Astrocyte of the spinal cord (primary cell): ENCODE data around the gene MDFI.

ENCODE experiments used
- DNase-seq: peaks from one replicate; pipeline ENCODE4 v3.0.0; 2011; ENCODE audit warnings: low read depth, low spot score
- H3K4me3 ChIP-seq: 2 replicates; pipeline ENCODE4 v1.5.1; 2011; ENCODE audit warnings: low read depth, mild to moderate bottlenecking, low read length, moderate library complexity
- in situ Hi-C: cut with HindIII; loops from 2 replicates; pipeline ENCODE4 v1.10.0; 2017; ENCODE audit warnings: low sequenced_read_pairs
- TF ChIP-seq, protein P1 (sequence below): IDR thresholded peaks from 2 replicates; pipeline ENCODE4 v1.5.1; 2012; ENCODE audit warnings: low read depth, mild to moderate bottlenecking, low read length, inconsistent platforms

Gene MDFI

DNA sequence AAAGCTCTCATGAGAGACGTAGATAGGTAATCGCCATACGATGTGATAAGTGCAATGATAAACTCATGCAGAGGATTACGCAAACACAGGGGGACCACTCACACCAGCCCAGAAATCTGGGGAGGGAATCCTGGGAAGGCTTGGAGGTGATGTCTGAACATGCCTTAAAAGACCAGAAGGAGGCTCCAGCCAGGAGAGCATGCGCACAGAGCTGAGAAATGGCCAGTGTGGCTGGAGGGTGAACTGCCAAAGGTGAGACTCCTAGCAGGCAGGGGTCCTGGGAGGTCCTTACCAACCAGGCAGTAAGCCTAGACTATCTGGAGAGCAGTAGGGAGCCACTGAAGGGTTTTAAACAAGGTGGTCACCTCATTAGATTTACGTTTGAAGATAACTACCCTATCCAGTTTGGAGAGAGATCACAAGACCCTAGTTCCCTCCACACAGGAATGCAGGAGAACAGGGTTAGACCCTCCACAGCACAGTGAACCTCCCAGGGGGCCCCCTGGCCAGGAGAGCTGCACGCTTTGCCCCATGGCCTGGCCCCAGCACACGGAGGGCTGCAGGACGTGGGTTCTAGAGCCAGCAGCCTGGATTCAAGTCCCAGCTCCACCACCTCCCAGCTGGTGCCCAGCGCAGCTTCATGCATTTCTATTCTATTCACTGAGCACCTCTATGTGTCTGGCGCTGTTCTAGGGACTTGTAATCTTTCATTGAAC lies 13.1 kb downstream of the MDFI start:
- DNase-seq = no peak
- in situ Hi-C loops = no loop called here
- no peak overlapping the region for H3K4me3 ChIP-seq
- TF ChIP-seq, protein P1, sequence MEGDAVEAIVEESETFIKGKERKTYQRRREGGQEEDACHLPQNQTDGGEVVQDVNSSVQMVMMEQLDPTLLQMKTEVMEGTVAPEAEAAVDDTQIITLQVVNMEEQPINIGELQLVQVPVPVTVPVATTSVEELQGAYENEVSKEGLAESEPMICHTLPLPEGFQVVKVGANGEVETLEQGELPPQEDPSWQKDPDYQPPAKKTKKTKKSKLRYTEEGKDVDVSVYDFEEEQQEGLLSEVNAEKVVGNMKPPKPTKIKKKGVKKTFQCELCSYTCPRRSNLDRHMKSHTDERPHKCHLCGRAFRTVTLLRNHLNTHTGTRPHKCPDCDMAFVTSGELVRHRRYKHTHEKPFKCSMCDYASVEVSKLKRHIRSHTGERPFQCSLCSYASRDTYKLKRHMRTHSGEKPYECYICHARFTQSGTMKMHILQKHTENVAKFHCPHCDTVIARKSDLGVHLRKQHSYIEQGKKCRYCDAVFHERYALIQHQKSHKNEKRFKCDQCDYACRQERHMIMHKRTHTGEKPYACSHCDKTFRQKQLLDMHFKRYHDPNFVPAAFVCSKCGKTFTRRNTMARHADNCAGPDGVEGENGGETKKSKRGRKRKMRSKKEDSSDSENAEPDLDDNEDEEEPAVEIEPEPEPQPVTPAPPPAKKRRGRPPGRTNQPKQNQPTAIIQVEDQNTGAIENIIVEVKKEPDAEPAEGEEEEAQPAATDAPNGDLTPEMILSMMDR = no peak

DNA sequence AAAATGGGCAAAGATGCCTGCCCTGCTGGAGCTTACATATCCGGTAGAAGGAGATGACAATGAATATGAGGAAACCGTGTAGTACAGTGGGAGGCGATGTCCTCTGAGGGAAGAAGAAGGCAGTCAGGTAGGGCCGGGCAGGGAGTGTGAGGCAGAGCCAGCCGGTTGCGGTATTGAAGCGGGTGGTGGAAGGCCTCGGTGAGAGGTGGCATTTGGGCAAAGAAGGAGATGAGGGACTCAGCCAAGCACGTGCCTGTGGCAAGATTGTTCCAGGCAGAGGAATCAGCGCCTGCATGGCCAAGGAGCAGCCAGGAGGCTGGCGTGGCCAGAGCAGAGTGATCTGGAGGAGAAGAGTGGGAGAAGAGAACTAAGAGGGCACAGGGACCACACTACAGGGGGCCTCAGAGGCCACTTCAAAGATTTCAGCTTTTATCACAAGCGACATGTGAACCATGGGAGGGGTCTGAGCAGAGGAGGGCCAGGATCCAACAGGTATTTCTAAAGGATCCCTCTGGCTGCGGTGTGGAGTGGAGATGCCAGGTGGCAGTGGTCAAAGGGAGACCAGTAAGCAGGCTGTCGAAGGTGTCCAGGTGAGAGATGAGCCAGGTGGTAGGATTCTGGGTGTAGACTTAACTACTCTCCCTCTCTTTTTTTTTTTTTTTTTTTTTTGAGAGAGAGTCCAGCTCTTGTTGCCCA lies 13.8 kb downstream of the MDFI start:
- TF ChIP-seq, protein P1 = no peak
- DNase-seq = no peak
- in situ Hi-C loops = no loop called here
- H3K4me3 ChIP-seq = no peak overlapping the region

DNA sequence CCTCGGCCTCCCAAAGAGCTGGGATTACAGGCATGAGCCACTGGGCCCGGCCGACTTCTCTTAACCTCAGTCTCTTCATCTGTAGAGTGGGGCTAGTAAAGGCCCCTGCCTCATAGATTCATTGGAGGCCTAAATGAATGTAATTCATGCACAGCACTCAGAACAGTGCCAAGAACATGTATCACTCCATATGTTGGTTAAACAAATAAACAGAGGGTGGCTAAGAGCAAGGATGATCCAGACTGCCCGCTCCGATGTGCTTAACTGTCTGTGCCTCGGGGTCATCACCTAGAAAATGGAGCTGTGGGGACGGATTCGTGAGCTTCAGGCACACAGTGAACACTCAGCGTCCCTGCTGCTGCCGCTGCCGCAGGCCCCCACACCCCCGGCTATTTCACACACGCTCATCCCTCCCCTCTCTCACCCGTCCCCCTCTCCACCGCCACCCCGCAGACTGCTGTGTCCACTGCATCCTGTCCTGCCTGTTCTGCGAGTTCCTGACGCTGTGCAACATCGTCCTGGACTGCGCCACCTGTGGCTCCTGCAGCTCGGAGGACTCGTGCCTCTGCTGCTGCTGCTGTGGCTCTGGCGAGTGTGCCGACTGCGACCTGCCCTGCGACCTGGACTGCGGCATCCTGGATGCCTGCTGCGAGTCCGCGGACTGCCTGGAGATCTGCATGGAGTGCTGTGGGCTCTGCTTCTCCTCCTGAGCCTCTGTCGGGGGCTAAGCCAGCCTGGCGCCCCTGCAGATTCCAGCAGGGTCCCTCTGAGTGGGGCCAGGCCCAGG lies 14.8 kb downstream of the MDFI start:
- DNase-seq = peak; percentile 32
- in situ Hi-C loops = no loop called here
- no peak overlapping the region for H3K4me3 ChIP-seq
- TF ChIP-seq, protein P1 = no peak

DNA sequence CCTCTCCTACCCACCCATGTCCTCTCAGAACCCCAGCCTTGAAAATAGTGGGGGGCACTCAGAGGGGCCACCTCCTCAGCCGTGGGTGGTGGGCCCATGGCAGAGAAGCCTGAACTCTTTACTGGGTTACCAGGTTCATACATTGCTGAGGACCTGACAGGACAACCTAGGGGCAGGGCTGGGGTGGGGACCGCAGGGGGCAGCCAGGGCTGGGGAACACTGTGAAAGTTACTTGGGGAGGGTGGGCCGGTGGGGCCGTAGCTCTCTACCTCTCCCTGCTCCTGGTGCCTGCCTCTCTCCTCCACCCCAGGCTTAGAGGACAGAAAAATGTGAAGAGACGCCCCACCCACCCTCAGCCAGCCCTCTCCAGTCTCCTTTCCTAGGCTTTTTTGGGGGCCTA lies 15.4 kb downstream of the MDFI start:
- DNase-seq = no peak
- H3K4me3 ChIP-seq = no peak overlapping the region
- in situ Hi-C loops = no loop called here
- TF ChIP-seq, protein P1 = no peak

DNA sequence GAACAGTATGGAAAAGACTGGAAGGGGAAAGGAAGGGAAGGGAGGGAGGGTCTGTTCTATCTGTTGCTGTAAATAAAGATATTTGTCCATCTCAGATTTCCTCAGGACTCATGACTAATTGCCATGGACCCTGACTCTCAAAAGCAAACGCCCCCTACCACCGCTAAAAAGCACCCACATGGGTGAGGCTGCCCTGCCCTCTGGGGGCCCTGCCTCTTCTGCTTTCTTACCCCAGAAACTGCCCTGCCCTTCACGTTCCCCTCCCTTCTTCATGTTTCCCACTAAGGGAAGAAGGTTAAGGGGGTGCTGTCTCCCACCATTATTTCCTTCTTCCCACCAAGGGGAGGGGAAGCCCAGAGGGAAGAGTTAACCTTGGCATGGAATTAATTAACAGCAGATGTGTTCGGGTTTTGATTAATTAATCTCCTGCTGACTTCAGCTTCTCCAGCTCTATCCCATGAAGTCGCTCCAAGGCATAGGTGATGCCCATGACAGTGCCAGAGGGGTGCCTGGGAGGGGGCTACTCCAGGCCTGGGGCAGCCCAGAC lies 16.0 kb downstream of the MDFI start:
- in situ Hi-C loops = no loop called here
- DNase-seq = no peak
- TF ChIP-seq, protein P1 = no peak
- no peak overlapping the region for H3K4me3 ChIP-seq

DNA sequence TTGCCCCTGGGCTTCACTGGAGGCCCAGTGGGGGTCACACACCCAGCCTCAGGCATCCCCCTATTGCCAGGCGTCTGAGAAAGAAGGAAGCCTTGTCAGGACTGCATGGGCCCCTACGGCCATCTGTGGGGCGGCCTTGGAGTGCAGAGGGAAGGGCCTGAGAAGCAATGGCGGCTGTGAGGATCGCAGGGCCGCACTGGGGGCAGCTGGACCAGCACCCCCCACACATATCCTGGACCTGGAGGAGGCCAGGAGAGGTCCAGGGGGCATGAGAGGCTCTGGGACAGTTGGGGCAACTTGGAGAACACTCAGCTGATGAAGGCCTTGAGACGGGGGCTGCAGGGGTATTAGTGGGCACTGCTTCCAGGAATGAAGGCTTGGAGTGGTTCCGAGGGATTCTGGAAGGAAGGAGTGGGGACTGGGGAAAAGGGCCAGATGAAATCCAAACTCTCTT lies 16.5 kb downstream of the MDFI start:
- TF ChIP-seq, protein P1 = no peak
- DNase-seq = no peak

More for the DNA sequence above, 16.5 kb downstream of the MDFI start:
- no peak overlapping the region for H3K4me3 ChIP-seq
- in situ Hi-C loops = no loop called here
